ENCODE results near the gene CD7.
A peak's percentile ranks its signal among the peaks of the same experiment; 100 is the strongest.

GRCh38 chr17:82269138-82269881 is 48.1 kb downstream of the CD7 start:
- TF ChIP-seq POLR2AphosphoS5 (IDR thresholded peaks at IDR 0.05): peak in 1 of 3 donors; percentile 2
- TF ChIP-seq CTCF (IDR thresholded peaks at IDR 0.05 in 8 of 11, conservative IDR thresholded peaks at IDR 0.05 in 3 of 11): no peak

All from spleen (tissue), 7 donors.